BLaER1 (cell line): Measurements from ENCODE around the gene HSD11B1L.

Experiments
- H3K27ac ChIP-seq: shearing (Covaris generic); formaldehyde crosslinking; 2 replicates; pipeline ENCODE4 v1.8.1; 2022
- H3K27me3 ChIP-seq: shearing (Covaris generic); formaldehyde crosslinking; 2 replicates; pipeline ENCODE4 v1.8.1; 2022
- H3K36me3 ChIP-seq: shearing (Covaris generic); formaldehyde crosslinking; 2 replicates; pipeline ENCODE4 v1.8.1; 2022
- H3K4me1 ChIP-seq: shearing (Covaris generic); formaldehyde crosslinking; 2 replicates; pipeline ENCODE4 v1.8.1; 2022
- H3K4me2 ChIP-seq: shearing (Covaris generic); formaldehyde crosslinking; 2 replicates; pipeline ENCODE4 v1.8.1; 2022
- H3K4me3 ChIP-seq: shearing (Covaris generic); formaldehyde crosslinking; 2 replicates; pipeline ENCODE4 v1.8.1; 2022
- H3K9ac ChIP-seq: shearing (Covaris generic); formaldehyde crosslinking; 2 replicates; pipeline ENCODE4 v1.8.1; 2022
- H3K9me3 ChIP-seq: shearing (Covaris generic); formaldehyde crosslinking; 2 replicates; pipeline ENCODE4 v1.8.1; 2022
- H4K20me1 ChIP-seq: shearing (Covaris generic); formaldehyde crosslinking; 2 replicates; pipeline ENCODE4 v1.8.1; 2022
- Cebpa-rat ChIP-seq: shearing (Covaris generic); IDR thresholded peaks from 2 replicates; pipeline ENCODE4 v1.8.1; 2022

HSD11B1L gene

GRCh38 chr19:5676772-5677105, 4.1 kb upstream of the HSD11B1L start:
- Histone ChIP-seq H3K27me3 (no peaks in the 10 kb centered on the region), H3K4me2 (no peak overlapping the region), H3K27ac (no peak overlapping the region), H4K20me1 (0 out of 2 replicates have a peak, but pooled peaks cover under 1% of the 10 kb centered on the region), H3K9ac (no peak overlapping the region), H3K36me3 (peaks cover 45% of the 10 kb centered on the region), H3K4me1 (peaks cover 17% of the 10 kb centered on the region), H3K4me3 (no peak overlapping the region), H3K9me3 (no peaks in the 10 kb centered on the region)
- no peak for TF ChIP-seq Cebpa-rat

DNA sequence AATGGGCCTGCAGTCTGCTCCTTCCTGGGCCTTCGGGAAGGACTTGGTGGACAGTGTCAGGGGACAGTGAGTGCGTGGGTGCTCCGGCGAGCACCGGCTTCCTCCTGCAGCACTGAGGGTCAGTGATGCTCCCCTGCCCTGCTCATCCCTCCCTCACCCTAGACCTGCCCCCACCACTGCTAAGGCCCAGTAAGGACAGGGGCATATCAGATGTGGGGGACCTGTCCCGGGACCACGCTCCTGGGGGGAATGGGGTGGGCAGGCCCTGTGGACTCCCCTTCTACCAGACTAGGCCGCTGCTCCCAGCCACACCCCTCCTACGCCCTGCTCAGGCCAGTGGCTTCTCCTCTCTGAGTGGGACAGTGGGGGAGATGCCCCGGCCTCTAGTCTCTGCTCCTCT, 3.7 kb upstream of the HSD11B1L start:
- H3K4me2 ChIP-seq = no peak overlapping the region
- no peaks in the 10 kb centered on the region for H3K9me3 ChIP-seq
- no peak overlapping the region for H3K9ac ChIP-seq
- no peaks in the 10 kb centered on the region for H3K27me3 ChIP-seq
- H4K20me1 ChIP-seq = no peaks in the 10 kb centered on the region
- no peak overlapping the region for H3K4me3 ChIP-seq
- peaks cover 17% of the 10 kb centered on the region for H3K4me1 ChIP-seq
- TF ChIP-seq Cebpa-rat = no peak
- H3K27ac ChIP-seq = no peak overlapping the region
- H3K36me3 ChIP-seq = peaks cover 41% of the 10 kb centered on the region

GRCh38 chr19:5677580-5677979, 3.2 kb upstream of the HSD11B1L start:
- no peaks in the 10 kb centered on the region for H3K27me3 ChIP-seq
- peaks cover 17% of the 10 kb centered on the region for H3K4me1 ChIP-seq
- no peaks in the 10 kb centered on the region for H3K9me3 ChIP-seq
- no peak overlapping the region for H3K27ac ChIP-seq
- no peak for TF ChIP-seq Cebpa-rat
- no peak overlapping the region for H3K4me2 ChIP-seq
- H4K20me1 ChIP-seq = no peaks in the 10 kb centered on the region
- no peak overlapping the region for H3K4me3 ChIP-seq
- no peak overlapping the region for H3K9ac ChIP-seq
- H3K36me3 ChIP-seq = peaks cover 36% of the 10 kb centered on the region

- Histone ChIP-seq H3K27ac (no peak overlapping the region), H3K9me3 (no peaks in the 10 kb centered on the region), H3K4me1 (peaks cover 17% of the 10 kb centered on the region), H3K36me3 (peaks cover 31% of the 10 kb centered on the region; the same call in 1 of the 2 replicates), H3K27me3 (no peaks in the 10 kb centered on the region), H4K20me1 (no peaks in the 10 kb centered on the region), H3K9ac (no peak overlapping the region), H3K4me2 (no peak overlapping the region), H3K4me3 (no peak overlapping the region)
- TF ChIP-seq Cebpa-rat = no peak
Observed at GRCh38 chr19:5678071-5678718, 2.6 kb upstream of the HSD11B1L start.

GRCh38 chr19:5679289-5680083, 1.3 kb upstream of the HSD11B1L start:
- H3K36me3 ChIP-seq = peaks cover 31% of the 10 kb centered on the region; the same call in 1 of the 2 replicates
- H3K4me3 ChIP-seq = peak overlapping the region; percentile 91
- peak overlapping the region; percentile 95 for H3K4me2 ChIP-seq
- H4K20me1 ChIP-seq = no peaks in the 10 kb centered on the region
- H3K27me3 ChIP-seq = no peaks in the 10 kb centered on the region
- H3K4me1 ChIP-seq = peaks cover 17% of the 10 kb centered on the region
- no peaks in the 10 kb centered on the region for H3K9me3 ChIP-seq
- peak overlapping the region; percentile 88 for H3K27ac ChIP-seq
- TF ChIP-seq Cebpa-rat = no peak
- peak overlapping the region; percentile 89 for H3K9ac ChIP-seq

DNA sequence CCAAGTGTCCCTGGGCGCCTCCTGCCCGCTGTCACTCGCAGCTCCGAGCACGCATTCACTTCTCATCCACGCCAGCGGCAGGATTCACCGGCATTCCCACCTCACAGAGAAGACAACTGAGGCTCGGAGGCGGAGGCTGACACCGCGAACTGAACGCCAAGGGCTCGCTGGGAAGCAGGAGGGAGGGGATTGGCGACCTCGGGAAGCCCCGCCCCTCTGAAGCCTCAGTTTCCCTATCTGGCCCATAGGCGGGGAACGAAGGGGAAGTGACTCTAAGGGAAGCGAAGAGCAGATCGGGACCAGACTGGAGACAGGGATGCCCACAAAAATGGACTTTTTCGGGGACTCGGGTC, 767 bp upstream of the HSD11B1L start:
- peak overlapping the region; percentile 89 for H3K9ac ChIP-seq
- H3K27me3 ChIP-seq = no peaks in the 10 kb centered on the region
- no peak for TF ChIP-seq Cebpa-rat
- H3K27ac ChIP-seq = peak overlapping the region; percentile 88
- H4K20me1 ChIP-seq = no peaks in the 10 kb centered on the region
- peak overlapping the region; percentile 91 for H3K4me3 ChIP-seq
- H3K9me3 ChIP-seq = no peaks in the 10 kb centered on the region
- peaks cover 17% of the 10 kb centered on the region for H3K4me1 ChIP-seq
- H3K36me3 ChIP-seq = peaks cover 26% of the 10 kb centered on the region; the same call in 1 of the 2 replicates
- peak overlapping the region; percentile 95 for H3K4me2 ChIP-seq

- H3K9ac ChIP-seq = peak overlapping the region; percentile 89; the same call in 1 of the 2 replicates
Observed at GRCh38 chr19:5681391-5682106, 722 bp downstream of the HSD11B1L start.

GRCh38 chr19:5682107-5682482, 1.3 kb downstream of the HSD11B1L start:
- H3K4me3 ChIP-seq = no peak overlapping the region
- TF ChIP-seq Cebpa-rat = no peak

More at GRCh38 chr19:5681391-5682106, 722 bp downstream of the HSD11B1L start:
- Histone ChIP-seq H3K27ac (no peak overlapping the region), H3K4me1 (peaks cover 27% of the 10 kb centered on the region), H3K27me3 (no peaks in the 10 kb centered on the region), H3K4me3 (peak overlapping the region; percentile 91), H3K9me3 (no peaks in the 10 kb centered on the region), H3K4me2 (peak overlapping the region; percentile 90), H4K20me1 (no peaks in the 10 kb centered on the region), H3K36me3 (peaks cover 16% of the 10 kb centered on the region; the same call in 1 of the 2 replicates)
- TF ChIP-seq Cebpa-rat = no peak

GRCh38 chr19:5683177-5683886, 2.5 kb downstream of the HSD11B1L start:
- Histone ChIP-seq H3K27ac (no peak overlapping the region), H3K4me2 (no peak overlapping the region), H3K36me3 (peaks cover under 1% of the 10 kb centered on the region; the same call in 1 of the 2 replicates), H3K27me3 (no peaks in the 10 kb centered on the region), H4K20me1 (no peaks in the 10 kb centered on the region), H3K9me3 (no peaks in the 10 kb centered on the region), H3K4me1 (peaks cover 33% of the 10 kb centered on the region), H3K4me3 (no peak overlapping the region), H3K9ac (no peak overlapping the region)
- TF ChIP-seq Cebpa-rat = no peak

More at GRCh38 chr19:5682107-5682482, 1.3 kb downstream of the HSD11B1L start:
- Histone ChIP-seq H3K27ac (no peak overlapping the region), H3K27me3 (no peaks in the 10 kb centered on the region), H3K4me1 (peaks cover 27% of the 10 kb centered on the region), H3K9ac (no peak overlapping the region), H3K9me3 (no peaks in the 10 kb centered on the region), H3K4me2 (peak overlapping the region; percentile 90), H3K36me3 (peaks cover 11% of the 10 kb centered on the region; the same call in 1 of the 2 replicates), H4K20me1 (no peaks in the 10 kb centered on the region)
